ENCODE results near the gene TMEM132A. TPM values are rescaled to one million over a fixed set of nuclear protein-coding genes. Genes with fewer than 3 reads are reported as not detected.

TMEM132A gene
- total RNA-seq, 2 donors from 2014 or later: 0.71 to 1.4 TPM

DNA sequence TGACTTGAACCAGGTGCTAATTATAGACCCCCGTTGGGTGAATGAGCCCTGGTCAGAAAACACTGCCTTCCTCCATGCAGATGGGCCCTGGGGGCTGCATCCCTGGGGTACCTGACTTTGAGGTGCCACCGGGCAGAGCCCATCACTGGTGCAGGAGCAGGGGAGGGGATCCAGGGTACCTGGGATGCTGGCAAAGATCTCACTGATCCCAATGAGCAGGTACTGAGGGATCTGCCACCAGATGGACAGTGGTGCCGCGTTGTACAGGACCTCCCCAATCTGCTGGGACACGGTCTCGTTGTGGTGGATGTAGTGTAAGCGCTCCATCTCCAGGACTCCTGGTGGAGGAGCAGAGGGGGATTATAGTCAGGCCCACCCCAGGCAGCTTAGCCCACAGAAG is 15.0 kb downstream of the TMEM132A start:
- ATAC-seq (no peak), DNase-seq (ENCODE audit: low spot score in 2 of 2) (no peak)
- peaks cover 0 to 4% of the 10 kb centered on the region in 2 donors for H3K36me3 Mint-ChIP-seq
- H3K9me3 Mint-ChIP-seq: no peaks in the 10 kb centered on the region
- H3K27ac Mint-ChIP-seq: no peak overlapping the region

DNA sequence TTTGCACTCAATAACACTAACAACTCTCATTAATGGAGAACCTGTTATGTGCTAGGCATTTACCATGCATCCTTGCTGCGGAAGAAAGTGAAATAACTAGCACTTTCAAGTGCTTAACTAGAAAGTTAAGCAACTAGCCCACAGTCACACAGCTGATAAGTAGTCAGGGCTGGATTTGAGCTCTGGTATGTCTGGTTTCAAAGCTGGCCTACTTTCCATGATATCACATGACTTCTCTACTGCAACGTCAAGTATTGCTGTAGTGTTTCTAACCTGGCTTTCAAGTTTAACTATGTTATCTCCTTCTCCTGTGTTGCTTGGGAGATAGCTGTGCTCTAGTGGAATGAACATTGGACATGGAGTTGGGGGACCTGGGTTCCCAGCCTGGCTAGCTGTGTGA is 15.6 kb downstream of the TMEM132A start:
- no peak overlapping the region for H3K27ac Mint-ChIP-seq
- ATAC-seq (peak; percentile 25 to 47), DNase-seq (ENCODE audit: low spot score in 2 of 2) (no peak)

DNA sequence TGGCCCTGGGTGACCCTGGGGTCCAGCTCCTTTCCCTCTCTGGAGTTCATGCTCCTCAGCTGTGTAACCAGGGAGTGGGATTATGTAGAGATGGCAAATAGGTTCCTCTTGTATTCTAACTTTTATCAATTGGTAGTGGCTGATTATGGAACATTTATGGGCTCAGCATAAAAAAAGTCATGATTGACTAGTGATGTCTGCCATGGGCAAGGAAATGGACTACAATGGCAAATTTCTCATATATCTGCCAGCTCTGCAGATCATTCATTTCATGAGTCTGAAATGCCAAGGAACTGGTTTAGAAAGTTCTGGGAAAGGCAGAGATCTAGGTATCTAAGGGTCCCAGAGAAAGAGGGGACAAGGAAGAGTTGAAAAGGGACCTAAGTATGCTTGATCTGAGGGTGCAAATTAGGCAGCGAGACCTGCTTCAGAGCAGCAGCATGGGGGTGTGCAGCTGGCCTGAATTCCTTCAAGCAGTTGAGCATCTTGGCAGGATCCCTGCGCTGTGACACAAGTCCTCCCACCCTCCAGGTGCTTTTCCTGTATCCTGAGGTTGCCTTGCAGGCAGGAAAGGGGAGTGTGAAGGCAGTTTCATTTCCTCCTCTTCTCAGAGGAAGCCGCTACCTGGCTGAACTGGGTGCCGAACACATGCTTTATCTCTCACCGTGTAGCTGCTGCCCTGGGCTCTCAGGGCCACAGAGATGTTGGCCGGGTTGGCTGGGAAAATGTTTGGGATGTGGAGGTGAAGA is 17.3 kb downstream of the TMEM132A start:
- DNase-seq (ENCODE audit: low spot score in 2 of 2) (no peak), ATAC-seq (no peak)
- Mint-ChIP-seq H3K36me3 (peaks cover 0 to 4% of the 10 kb centered on the region in 2 donors), H3K27ac (no peak overlapping the region), H3K9me3 (no peaks in the 10 kb centered on the region)

More for the DNA sequence above, 15.6 kb downstream of the TMEM132A start:
- peaks cover 0 to 4% of the 10 kb centered on the region in 2 donors for H3K36me3 Mint-ChIP-seq
- H3K9me3 Mint-ChIP-seq: no peaks in the 10 kb centered on the region

DNA sequence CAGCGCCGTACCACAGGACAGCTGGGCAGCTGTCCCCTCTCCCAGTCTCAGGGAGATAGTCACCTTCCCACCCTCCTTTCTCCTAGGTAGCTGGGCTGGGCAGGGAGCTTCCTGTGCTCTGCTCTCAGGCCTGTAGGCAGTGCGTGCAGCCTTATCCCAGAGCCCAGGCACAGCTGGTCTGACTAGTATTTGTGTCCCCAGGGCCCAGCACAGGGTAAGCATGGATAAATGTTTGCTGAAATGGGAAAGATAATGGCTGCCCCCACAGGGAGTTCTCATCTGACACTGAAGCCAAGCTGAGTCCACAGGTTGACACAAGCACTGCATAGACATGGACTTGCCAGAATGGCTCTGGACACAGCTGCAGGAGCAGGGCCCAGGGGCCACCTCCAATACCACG is 18.0 kb downstream of the TMEM132A start:
- no peak for DNase-seq (ENCODE audit: low spot score in 2 of 2)
- ATAC-seq: no peak
- H3K9me3 Mint-ChIP-seq: no peaks in the 10 kb centered on the region
- no peak overlapping the region for H3K27ac Mint-ChIP-seq
- H3K36me3 Mint-ChIP-seq: peaks cover 0 to 4% of the 10 kb centered on the region in 2 donors

DNA sequence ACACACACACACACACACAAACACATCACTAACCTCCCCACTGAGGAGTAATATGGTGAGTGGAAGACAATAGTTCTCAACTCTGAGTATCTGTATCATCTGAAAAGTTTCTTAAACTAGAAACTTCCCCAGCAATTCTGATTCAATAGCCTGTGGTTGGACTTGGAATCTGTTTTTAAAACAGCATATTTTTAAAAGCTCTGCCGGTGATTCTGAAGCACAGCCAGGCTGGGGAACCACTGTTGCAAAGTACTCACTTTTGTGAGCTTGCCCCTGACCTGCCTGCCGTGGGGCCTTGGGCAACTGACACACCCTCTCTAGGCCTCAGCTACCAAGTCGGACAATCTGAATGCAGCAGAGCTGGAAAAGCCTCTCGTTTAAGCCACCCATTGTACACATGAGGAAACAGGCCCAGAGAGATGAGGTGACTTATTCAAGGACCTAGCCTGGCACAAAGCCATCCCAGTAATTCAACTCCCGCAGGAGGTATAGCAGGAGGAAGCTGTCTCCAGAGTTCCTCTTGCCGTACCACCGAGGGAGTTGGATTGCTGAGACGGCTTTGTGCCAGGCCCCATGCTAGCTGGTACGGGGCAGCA is 18.8 kb downstream of the TMEM132A start:
- no peak for ATAC-seq
- Mint-ChIP-seq H3K9me3 (no peaks in the 10 kb centered on the region), H3K36me3 (peaks cover 0 to 4% of the 10 kb centered on the region in 2 donors), H3K27ac (no peak overlapping the region)
- no peak for DNase-seq (ENCODE audit: low spot score in 2 of 2)

DNA sequence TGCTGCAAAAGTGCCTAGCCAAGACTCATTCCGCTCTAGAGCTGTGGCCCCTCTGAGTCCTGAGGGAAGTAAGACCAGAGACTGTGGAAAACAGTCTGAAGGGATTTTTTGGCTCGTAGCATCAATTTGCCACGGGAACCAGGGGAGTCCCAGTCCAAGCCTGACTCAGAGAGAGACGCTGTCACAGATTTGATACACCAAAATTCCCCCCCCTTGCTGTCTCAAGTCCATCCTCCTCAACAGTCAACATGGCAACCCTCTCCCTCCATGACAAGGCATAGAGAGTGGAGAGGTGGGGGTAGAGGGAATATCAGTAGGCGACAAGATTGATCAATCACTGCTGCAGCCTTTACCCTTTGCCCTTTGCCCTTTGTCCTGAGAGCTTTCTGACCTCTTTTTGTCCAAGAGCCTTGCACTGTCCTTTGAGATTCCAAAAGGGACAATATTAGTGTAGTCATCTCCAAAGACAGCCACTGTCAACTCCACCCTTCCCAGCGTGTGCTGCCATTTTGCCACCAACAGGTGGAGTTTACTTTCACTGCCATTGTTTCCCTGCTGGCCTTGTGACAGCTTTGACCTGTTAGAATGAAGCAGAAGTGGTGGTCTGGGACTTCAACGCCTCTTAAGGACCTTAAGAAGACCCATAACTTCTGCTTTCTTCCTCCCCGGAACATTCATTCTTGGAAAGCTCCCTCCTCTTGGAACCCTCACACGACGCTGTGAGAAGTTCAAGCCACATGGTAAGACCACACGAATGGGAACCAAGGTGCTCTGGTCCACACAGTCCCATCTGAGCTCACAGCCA is 20.4 kb downstream of the TMEM132A start:
- DNase-seq (ENCODE audit: low spot score in 2 of 2): no peak
- H3K36me3 Mint-ChIP-seq: peaks cover 0 to 4% of the 10 kb centered on the region in 2 donors
- H3K27ac Mint-ChIP-seq: peak overlapping the region in 1 of 2 donors; percentile 10
- ATAC-seq: peak in 1 of 2 donors; percentile 26
- H3K9me3 Mint-ChIP-seq: no peaks in the 10 kb centered on the region

DNA sequence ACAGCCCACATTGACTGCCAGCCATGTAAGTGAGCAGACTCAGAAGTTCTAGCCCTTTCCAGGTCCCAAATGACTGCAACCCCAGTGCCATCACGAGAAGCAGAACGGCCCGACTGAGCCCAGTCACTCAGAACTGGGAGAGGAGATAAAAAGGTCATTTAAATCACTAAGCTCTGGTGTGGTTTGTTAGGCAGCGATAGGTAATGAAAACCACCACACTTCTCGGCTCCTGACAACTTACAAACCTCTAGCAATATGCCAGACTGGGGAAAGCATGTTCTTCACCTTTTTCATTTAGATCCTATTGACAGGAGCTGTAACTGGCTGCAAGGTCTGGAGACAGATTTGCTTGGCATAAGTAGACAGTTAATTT is 21.0 kb downstream of the TMEM132A start:
- Mint-ChIP-seq H3K36me3 (peaks cover 0 to 4% of the 10 kb centered on the region in 2 donors), H3K27ac (no peak overlapping the region), H3K9me3 (no peaks in the 10 kb centered on the region)
- no peak for ATAC-seq
- DNase-seq (ENCODE audit: low spot score in 2 of 2): no peak

DNA sequence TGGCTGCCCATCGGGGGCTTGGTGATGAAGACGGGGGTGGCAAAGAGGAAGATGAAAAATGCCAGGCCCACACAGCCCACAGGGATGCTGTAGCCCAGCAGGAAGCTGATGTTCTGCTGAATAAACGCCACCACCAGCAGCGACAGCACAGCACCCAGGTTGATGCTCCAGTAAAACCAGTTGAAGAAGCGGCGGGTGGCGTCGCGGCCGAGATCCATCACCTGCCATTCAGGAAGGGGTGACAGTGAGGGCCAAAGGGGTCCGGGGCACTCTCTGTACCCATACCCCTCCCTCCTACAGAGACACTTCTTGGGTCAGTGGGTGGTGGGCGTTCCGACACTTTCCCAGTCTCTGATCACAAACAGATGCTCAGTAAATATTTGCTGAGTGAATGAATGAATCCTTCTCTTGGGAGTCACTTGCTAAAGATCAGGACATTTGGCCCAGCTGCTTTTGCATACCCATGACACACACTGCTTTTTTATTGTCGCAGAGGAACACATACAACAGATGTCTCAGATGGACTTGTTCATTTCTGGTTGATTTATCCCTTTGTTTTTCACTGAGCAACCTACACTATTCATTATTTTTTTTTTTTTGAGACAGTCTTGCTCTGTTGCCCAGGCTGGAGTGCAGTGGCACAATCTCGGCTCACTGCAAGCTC is 22.5 kb downstream of the TMEM132A start:
- Mint-ChIP-seq H3K36me3 (no peaks in the 10 kb centered on the region), H3K9me3 (no peaks in the 10 kb centered on the region), H3K27ac (peak overlapping the region in 1 of 2 donors; percentile 44)
- ATAC-seq (no peak), DNase-seq (ENCODE audit: low spot score in 2 of 2) (no peak)

DNA sequence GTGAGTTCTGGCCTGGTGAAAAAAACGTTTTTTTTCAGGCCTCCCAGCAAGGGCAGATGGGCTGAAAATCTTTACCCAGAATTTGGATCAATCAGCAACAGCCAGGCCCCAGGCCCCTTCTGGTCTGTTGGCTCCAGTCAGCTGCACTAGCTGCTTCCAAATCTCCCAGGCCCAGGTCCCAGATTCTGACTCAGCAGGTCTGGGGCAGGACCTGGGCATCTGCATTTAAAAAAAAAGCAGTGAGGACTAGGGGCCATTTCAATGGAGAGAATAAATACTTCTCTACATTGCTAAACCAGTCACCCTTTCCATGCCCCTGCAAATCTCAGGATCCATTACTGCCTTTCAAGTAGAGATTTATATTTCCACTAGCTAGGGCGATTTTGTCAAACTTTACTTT is 23.4 kb downstream of the TMEM132A start:
- no peak for DNase-seq (ENCODE audit: low spot score in 2 of 2)
- ATAC-seq: no peak
- Mint-ChIP-seq H3K9me3 (no peaks in the 10 kb centered on the region), H3K27ac (no peak overlapping the region), H3K36me3 (no peaks in the 10 kb centered on the region)

DNA sequence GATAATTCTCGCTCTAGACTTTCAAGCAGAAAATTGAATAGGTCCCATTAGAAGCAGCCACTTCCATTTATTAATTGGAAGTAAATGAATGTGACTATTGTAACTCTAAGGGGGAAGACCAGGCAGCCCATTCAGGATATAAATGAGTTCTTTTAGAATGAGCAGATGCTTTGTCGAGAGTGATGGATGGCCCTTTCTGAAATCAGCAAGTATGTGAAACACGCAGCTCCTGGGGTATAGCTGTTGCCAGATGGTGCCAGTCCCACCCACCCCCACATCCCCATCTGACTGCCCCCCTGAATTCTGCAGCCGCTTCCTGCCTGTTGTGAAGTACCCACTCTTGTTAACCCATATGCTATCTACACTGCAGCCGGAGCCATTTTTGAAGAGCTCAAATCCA is 24.0 kb downstream of the TMEM132A start:
- Mint-ChIP-seq H3K27ac (no peak overlapping the region), H3K9me3 (no peaks in the 10 kb centered on the region), H3K36me3 (no peaks in the 10 kb centered on the region)
- ATAC-seq (no peak), DNase-seq (ENCODE audit: low spot score in 2 of 2) (no peak)

DNA sequence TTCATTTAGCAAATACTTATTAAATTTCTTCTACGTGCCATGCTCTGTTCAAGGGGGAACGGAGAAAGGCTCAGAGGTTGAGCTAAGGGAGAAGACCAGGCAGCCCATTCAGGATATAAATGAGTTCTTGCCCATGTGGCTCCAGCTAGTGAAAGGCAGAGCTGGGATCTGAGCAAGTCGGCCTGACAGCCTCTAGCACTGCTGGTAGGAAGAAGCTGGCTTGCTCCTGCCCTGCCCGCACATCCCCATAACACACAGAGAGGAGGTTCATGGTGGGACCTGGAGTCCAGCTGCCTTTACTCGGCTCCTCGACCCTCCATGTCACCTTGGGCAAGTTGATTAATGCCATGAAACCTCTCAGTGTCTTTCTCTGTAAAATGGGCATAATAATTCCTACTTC is 25.8 kb downstream of the TMEM132A start:
- no peak overlapping the region for H3K27ac Mint-ChIP-seq
- no peaks in the 10 kb centered on the region for H3K36me3 Mint-ChIP-seq
- H3K9me3 Mint-ChIP-seq: no peaks in the 10 kb centered on the region
- no peak for DNase-seq (ENCODE audit: low spot score in 2 of 2)
- no peak for ATAC-seq

DNA sequence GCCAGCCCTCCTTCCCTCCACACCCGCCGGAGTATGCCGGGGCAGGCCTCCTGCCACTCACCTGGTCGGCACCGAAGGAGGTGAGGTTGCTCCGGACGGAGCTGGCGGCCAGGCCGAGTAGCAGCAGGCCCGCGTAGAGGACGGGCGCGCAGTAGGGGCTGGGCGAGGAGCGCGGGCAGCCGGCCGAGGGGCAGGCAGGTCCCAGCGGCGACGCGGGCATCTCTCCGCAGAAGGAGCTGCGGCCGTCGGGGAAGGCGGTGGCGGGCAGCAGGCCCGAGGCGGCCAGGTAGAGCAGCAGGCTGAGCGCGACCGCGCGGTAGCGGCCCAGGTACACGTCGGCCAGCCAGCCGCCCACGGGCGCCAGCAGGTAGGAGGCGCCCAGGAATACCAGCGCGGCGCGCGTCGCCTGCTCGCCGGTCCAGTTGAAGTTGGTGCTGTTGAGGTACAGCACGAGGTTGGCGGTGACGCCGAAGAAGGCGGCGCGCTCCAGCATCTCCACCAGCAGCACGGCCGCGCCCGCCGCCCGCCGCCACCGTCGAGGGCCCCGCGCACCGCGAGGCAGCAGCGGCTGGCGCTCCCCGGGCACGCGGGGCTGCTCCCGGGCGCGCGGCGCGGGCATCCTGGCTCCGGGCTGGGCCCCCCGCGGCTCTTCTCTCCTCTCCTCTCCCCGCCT is 26.8 kb downstream of the TMEM132A start:
- peak; percentile 41 to 53 for DNase-seq (ENCODE audit: low spot score in 2 of 2)
- peak overlapping the region in 1 of 2 donors; percentile 83 for H3K27ac Mint-ChIP-seq
- no peaks in the 10 kb centered on the region for H3K9me3 Mint-ChIP-seq
- no peaks in the 10 kb centered on the region for H3K36me3 Mint-ChIP-seq
- peak; percentile 36 to 61 for ATAC-seq

DNA sequence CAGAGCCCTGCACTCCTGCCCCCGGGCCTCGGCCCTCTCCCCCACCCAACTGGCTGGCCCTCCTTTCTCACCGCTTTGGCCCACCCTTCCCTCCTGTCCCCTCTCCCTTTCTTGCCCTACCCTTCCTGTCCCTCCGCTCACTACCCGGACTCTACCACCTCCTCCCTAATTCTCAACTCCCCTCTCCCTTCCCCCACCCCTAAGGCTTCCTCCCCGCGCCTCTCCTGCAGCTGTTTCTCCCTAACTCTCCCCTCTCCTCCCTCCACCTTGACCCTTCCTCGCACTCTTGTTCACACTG is 27.3 kb downstream of the TMEM132A start:
- Mint-ChIP-seq H3K27ac (peak overlapping the region; percentile 37 to 83), H3K9me3 (no peaks in the 10 kb centered on the region), H3K36me3 (no peaks in the 10 kb centered on the region)
- DNase-seq (ENCODE audit: low spot score in 2 of 2) (no peak), ATAC-seq (peak in 1 of 2 donors; percentile 11)

DNA sequence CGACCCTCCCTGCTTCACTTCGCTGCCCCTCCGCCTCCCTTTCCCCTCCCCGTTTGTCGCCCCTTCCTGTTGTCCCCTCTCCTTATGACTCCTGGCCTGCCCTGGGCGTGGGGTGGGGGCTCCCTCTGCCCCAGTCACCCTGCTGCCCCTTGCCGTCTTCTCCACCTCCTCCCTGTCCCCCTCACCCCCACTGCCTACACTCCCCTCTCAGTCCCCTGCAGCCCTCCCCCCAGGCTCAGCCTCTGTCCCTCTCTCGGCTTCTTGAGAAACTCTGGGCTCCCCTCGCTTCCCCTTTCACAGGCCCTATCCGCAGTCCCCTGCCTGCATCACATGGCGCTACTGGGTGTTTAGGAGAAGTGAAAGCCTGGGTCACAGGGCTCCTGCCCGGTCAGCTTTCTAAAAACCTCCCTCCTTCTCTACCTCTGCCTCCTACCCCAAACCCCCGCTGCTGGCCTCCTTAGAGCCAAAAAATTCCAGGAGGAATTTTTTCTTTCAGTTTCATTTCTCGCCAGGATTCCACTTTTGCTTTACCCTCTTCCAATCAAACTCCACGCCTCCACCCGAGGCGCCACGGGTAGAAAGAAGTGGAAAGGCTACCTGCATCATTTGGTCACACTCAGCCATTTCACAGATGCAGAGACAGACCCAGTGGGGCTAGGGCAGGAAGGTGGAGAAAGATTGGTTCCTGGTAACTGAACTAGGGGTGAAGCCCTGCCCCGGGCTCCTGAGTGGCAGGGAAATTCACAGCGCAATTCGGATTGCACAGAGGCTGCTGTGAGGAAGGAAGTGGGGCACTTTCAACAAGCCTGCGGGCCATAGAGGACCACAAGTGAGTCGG is 27.9 kb downstream of the TMEM132A start, which contains the start of gene SLC15A3:
Gene SLC15A3 (minus strand): TSS at position 273 of the 838 bp plus-strand sequence. CDS start 625 bp downstream, outside the sequence.
- ATAC-seq (peak; percentile 71 to 77), DNase-seq (ENCODE audit: low spot score in 2 of 2) (peak; percentile 40 to 58)
- peak within 1 kb of the TSS; percentile 37 to 83 for H3K27ac Mint-ChIP-seq

DNA sequence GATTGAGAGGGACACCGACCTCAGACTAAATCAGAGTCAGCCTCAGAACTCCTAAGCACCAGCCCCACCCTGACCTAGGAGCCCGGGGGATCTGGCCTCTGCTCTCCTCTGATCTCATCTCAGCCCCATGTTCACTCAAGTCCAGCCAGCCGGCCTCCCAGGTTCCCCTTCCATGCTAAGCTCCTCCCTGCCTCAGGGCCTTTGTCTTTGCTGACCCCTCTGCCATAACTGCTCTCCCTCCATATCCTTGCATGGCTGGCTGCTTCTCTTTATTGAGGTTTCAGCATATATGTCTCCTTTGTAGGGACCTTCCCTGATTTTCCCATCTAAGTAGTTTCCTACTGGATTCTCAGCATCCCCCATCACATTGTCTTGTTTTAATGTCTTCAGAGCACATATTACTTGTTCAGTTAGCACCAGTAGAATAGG is 28.5 kb downstream of the TMEM132A start:
- no peaks in the 10 kb centered on the region for H3K9me3 Mint-ChIP-seq
- DNase-seq (ENCODE audit: low spot score in 2 of 2): no peak
- no peaks in the 10 kb centered on the region for H3K36me3 Mint-ChIP-seq
- no peak for ATAC-seq
- H3K27ac Mint-ChIP-seq: peak overlapping the region in 1 of 2 donors; percentile 83

More for the DNA sequence above, 27.9 kb downstream of the TMEM132A start, which contains the start of gene SLC15A3:
- Mint-ChIP-seq H3K36me3 (no peaks in the 10 kb centered on the region), H3K9me3 (no peaks in the 10 kb centered on the region)
